ENCODE data around the gene LITAFD. TPM values are rescaled to one million over a fixed set of nuclear protein-coding genes. Genes with fewer than 3 reads are reported as not detected.

Gene LITAFD
- total and polyA plus RNA-seq, 9 donors: not detected

GRCh38 chr16:8851761-8852403 is 30.3 kb upstream of the LITAFD start:
- WGBS, 3 donors: 88 to 90% (median 88%) methylated on average over 8 of the region's 8 CpGs
- Histone ChIP-seq H3K4me3 (no peak overlapping the region), H3K27ac (no peak overlapping the region), H3K9me3 (no peaks in the 10 kb centered on the region), H3K4me1 (ENCODE audit: insufficient read depth) (peaks cover 10% of the 10 kb centered on the region), H3K36me3 (no peaks in the 10 kb centered on the region), H3K27me3 (no peaks in the 10 kb centered on the region)
- DNase-seq: no peak
- intact Hi-C loops (cut with DNase I): no loop called here
- no peak for TF ChIP-seq POLR2A (IDR thresholded peaks at IDR 0.05)
- no peak for TF ChIP-seq CTCF (IDR thresholded peaks at IDR 0.05)
- no peak for TF ChIP-seq EP300 (IDR thresholded peaks at IDR 0.05)

GRCh38 chr16:8852534-8852933 is 29.6 kb upstream of the LITAFD start:
- Histone ChIP-seq H3K36me3 (no peaks in the 10 kb centered on the region), H3K9me3 (no peaks in the 10 kb centered on the region), H3K27me3 (no peaks in the 10 kb centered on the region), H3K4me1 (ENCODE audit: insufficient read depth) (peaks cover 10% of the 10 kb centered on the region), H3K4me3 (no peak overlapping the region), H3K27ac (no peak overlapping the region)
- intact Hi-C loops (cut with DNase I): no loop called here
- WGBS, 3 donors: 63 to 72% (median 68%) methylated on average over 8 of the region's 8 CpGs
- no peak for DNase-seq
- TF ChIP-seq POLR2A (IDR thresholded peaks at IDR 0.05) (no peak), CTCF (IDR thresholded peaks at IDR 0.05) (no peak), EP300 (IDR thresholded peaks at IDR 0.05) (no peak)

GRCh38 chr16:8853150-8853549 is 29.0 kb upstream of the LITAFD start:
- no peaks in the 10 kb centered on the region for H3K27me3 ChIP-seq
- no peaks in the 10 kb centered on the region for H3K36me3 ChIP-seq
- H3K27ac ChIP-seq: no peak overlapping the region
- 43 to 64% (median 63%) methylated on average over 7 of the region's 7 CpGs for WGBS, 3 donors
- H3K9me3 ChIP-seq: no peaks in the 10 kb centered on the region
- DNase-seq: peak in 1 of 5 donors; percentile 48
- TF ChIP-seq CTCF (IDR thresholded peaks at IDR 0.05) (no peak), EP300 (IDR thresholded peaks at IDR 0.05) (no peak), POLR2A (IDR thresholded peaks at IDR 0.05) (no peak)
- intact Hi-C loops (cut with DNase I): no loop called here
- H3K4me3 ChIP-seq: no peak overlapping the region
- peaks cover 10% of the 10 kb centered on the region for H3K4me1 ChIP-seq (ENCODE audit: insufficient read depth)

GRCh38 chr16:8853611-8854010 is 28.5 kb upstream of the LITAFD start:
- TF ChIP-seq CTCF (IDR thresholded peaks at IDR 0.05) (no peak), EP300 (IDR thresholded peaks at IDR 0.05) (no peak), POLR2A (IDR thresholded peaks at IDR 0.05) (no peak)
- Histone ChIP-seq H3K27ac (no peak overlapping the region), H3K27me3 (no peaks in the 10 kb centered on the region), H3K9me3 (no peaks in the 10 kb centered on the region), H3K36me3 (no peaks in the 10 kb centered on the region), H3K4me1 (ENCODE audit: insufficient read depth) (peaks cover 10% of the 10 kb centered on the region), H3K4me3 (no peak overlapping the region)
- intact Hi-C loops (cut with DNase I): no loop called here
- 68 to 81% (median 68%) methylated on average over 7 of the region's 7 CpGs for WGBS, 3 donors
- DNase-seq: no peak
